HepG2 (cell line): Measurements from ENCODE around the gene BPIFB2. TPM values are rescaled to one million over a fixed set of nuclear protein-coding genes. Genes with fewer than 3 reads are reported as not detected.

Experiments
- AGO2 ChIP-seq: fragments of 200-400 bp; formaldehyde crosslinking; optimal IDR thresholded peaks from 2 replicates; pipeline ENCODE3; 2017; ENCODE audit warnings: mild to moderate bottlenecking, low read depth, low read length, moderate library complexity
- CSRNP1 ChIP-seq: sonication (generic); formaldehyde crosslinking; IDR thresholded peaks from 2 replicates; pipeline ENCODE4 v1.8.1; 2023; ENCODE audit warnings: mild to moderate bottlenecking, missing genetic modification reagents
- CSRNP2 ChIP-seq: sonication (generic); formaldehyde crosslinking; conservative IDR thresholded peaks from 2 replicates; pipeline ENCODE4 v1.8.0; 2022; ENCODE audit warnings: low read depth, missing genetic modification reagents
- DZIP1 ChIP-seq: sonication (generic); formaldehyde crosslinking; IDR thresholded peaks from 2 replicates; pipeline ENCODE4 v1.5.0; 2020; ENCODE audit warnings: mild to moderate bottlenecking, missing genetic modification reagents
- KIAA2018 ChIP-seq: sonication (generic); formaldehyde crosslinking; IDR thresholded peaks from 2 replicates; pipeline ENCODE4 v1.5.0; 2020; ENCODE audit warnings: mild to moderate bottlenecking, missing genetic modification reagents, borderline replicate concordance
- PPARG ChIP-seq: conservative IDR thresholded peaks from 2 replicates; pipeline ENCODE4 v1.6.1; 2016; ENCODE audit warnings: missing biosample characterization, missing genetic modification reagents
- SAP130 ChIP-seq: IDR thresholded peaks from 2 replicates; pipeline ENCODE4 v1.6.1; 2016; ENCODE audit warnings: low read depth
- ZNF234 ChIP-seq: sonication (generic); formaldehyde crosslinking; conservative IDR thresholded peaks from 2 replicates; pipeline ENCODE4 v1.5.1; 2020; ENCODE audit warnings: mild to moderate bottlenecking, missing genetic modification reagents
- ZNF274 ChIP-seq: sonication (generic); formaldehyde crosslinking; IDR thresholded peaks from 2 replicates; pipeline ENCODE4 v1.5.1; 2020; ENCODE audit warnings: mild to moderate bottlenecking, missing genetic modification reagents
- ZNF362 ChIP-seq: sonication (generic); formaldehyde crosslinking; IDR thresholded peaks from 2 replicates; pipeline ENCODE4 v1.4.0; 2020; ENCODE audit warnings: missing genetic modification reagents, mild to moderate bottlenecking, borderline replicate concordance
- ZSCAN25 ChIP-seq: sonication (generic); formaldehyde crosslinking; IDR thresholded peaks from 2 replicates; pipeline ENCODE4 v1.8.0; 2022; ENCODE audit warnings: mild to moderate bottlenecking, missing genetic modification reagents
- polyA plus RNA-seq, 8 experiments: library from polyadenylated mRNA; depleted of rRNA in 3 of 8; stranded (reverse) in 7 of 8; unstranded in 1 of 8; fragments of >200 nt; fragmentation: Illumina TruSeq in 4 of 8; extraction: Trizol in 4 of 8; gene quantifications; 2 replicates each; pipeline versions ENCODE4 v1.2.1 to v1.2.3, GENCODE V29; 2011 to 2016; ENCODE audit warnings: low read depth in 4 of 8, missing spikeins in 1 of 8, mixed read lengths in 1 of 8; ENCODE audit not compliant: insufficient read depth in 1 of 8
- total RNA-seq, 5 experiments: library from RNA; depleted of rRNA; stranded (reverse); fragments of >200 nt; fragmentation: Illumina TruSeq; extraction: Trizol; gene quantifications; 2 replicates each; pipeline ENCODE4 v1.2.3, GENCODE V29; 2016; ENCODE audit warnings: low read depth in 1 of 5

BPIFB2 gene
- total and polyA plus RNA-seq, 2 of the 13 experiments (the other 11 are each of a cell fraction or from before 2014, with no cell fraction given): 54.5 to 902 TPM

- peak; percentile 70 for TF ChIP-seq SAP130 (CRISPR knock-in tag)
- TF ChIP-seq ZNF234 (CRISPR knock-in tag): no peak
- 0 out of 2 replicates have a peak, but pooled peaks have one; percentile 29 for TF ChIP-seq ZNF362 (CRISPR knock-in tag)
- TF ChIP-seq ZSCAN25 (CRISPR knock-in tag): peak; percentile 45; the same call in 1 of the 2 replicates
- no peak for TF ChIP-seq PPARG
- 0 out of 2 replicates have a peak, but pooled peaks have one; percentile 12 for TF ChIP-seq ZNF274 (CRISPR knock-in tag)
- TF ChIP-seq CSRNP2 (CRISPR knock-in tag): no peak
- no peak for TF ChIP-seq CSRNP1 (CRISPR knock-in tag)
- no peak for TF ChIP-seq KIAA2018 (CRISPR knock-in tag)
- TF ChIP-seq DZIP1 (CRISPR knock-in tag): no peak
- no peak for TF ChIP-seq AGO2
These were observed 31.5 kb upstream of the BPIFB2 start (continued) for GRCh38 chr20:32975698-32976674.
